Neural cell (in vitro differentiated cells): ENCODE results near the gene TMEM205.

Source experiments
- CTCF ChIP-seq: fragments of 450-650 bp; IDR thresholded peaks from 2 replicates; pipeline ENCODE4 v1.5.1; 2014; ENCODE audit warnings: antibody characterized with exemption, mild to moderate bottlenecking, moderate library complexity; ENCODE audit not compliant: poor library complexity, severe bottlenecking
- MXI1 ChIP-seq: fragments of 450-650 bp; conservative IDR thresholded peaks from 2 replicates; pipeline ENCODE4 v1.6.1; 2014; ENCODE audit warnings: antibody characterized with exemption, mild to moderate bottlenecking; ENCODE audit not compliant: poor library complexity, severe bottlenecking
- POLR2AphosphoS5 ChIP-seq: IDR thresholded peaks from 2 replicates; pipeline ENCODE4 v1.6.1; 2012

- TF ChIP-seq CTCF (no peak), POLR2AphosphoS5 (no peak), MXI1 (no peak)
Observed at GRCh38 chr19:11296264-11296663, 49.8 kb downstream of the TMEM205 start.
